ENCODE data around the gene PEX5L.

Gene PEX5L

GRCh38 chr3:179861953-179862352 is 174.8 kb downstream of the PEX5L start:
- no peak for DNase-seq
- intact Hi-C loops (cut with DNase I): no loop called here

- intact Hi-C loops (cut with DNase I): no loop called here
- DNase-seq: no peak
These were observed 175.4 kb downstream of the PEX5L start for GRCh38 chr3:179861292-179861691.

GRCh38 chr3:179860275-179861107 is 176.2 kb downstream of the PEX5L start:
- intact Hi-C loops (cut with DNase I): no loop called here

GRCh38 chr3:179853176-179853575 is 183.6 kb downstream of the PEX5L start:
- intact Hi-C loops (cut with DNase I): no loop called here
- DNase-seq: no peak

More at GRCh38 chr3:179860275-179861107, 176.2 kb downstream of the PEX5L start:
- no peak for DNase-seq

DNA sequence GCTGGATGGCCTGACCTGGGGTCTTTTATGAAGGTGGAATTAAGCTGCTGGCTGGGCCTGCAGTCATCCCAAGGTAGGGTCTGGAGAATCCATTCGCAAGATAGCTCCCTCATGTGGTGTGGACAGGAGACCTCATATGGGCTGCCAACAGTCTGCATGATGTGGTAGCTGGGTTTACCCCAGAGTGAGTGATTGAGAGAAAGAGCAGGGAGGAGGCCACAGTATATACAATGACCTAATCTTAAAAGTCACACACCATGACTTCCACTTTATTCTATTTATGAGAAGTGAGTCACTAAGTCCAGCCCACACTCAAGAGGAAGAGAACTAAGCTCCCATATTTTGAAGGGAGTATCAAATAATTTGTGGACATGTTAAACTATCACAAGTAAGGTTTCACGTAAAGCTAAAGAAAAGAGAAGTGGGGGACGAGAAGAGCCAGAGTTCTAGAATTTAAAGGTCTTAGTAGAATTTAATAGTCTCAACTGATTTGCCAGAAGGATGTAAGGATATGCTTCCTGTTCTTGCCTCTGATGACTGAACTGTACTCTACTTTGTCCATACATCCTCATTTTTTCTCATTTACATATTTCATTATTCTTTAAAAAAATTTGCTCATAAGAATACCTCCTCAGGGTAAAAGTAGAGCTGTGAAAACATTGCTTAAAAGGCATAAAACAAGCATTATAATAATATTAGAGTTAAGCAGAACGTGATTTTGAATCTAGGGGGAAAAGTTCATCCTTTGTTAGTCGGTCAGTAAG is 184.4 kb downstream of the PEX5L start:
- intact Hi-C loops (cut with DNase I): no loop called here

GRCh38 chr3:179848711-179849110 is 188.0 kb downstream of the PEX5L start:
- no peak for DNase-seq
- intact Hi-C loops (cut with DNase I): no loop called here

More for the DNA sequence above, 184.4 kb downstream of the PEX5L start:
- no peak for DNase-seq

DNA sequence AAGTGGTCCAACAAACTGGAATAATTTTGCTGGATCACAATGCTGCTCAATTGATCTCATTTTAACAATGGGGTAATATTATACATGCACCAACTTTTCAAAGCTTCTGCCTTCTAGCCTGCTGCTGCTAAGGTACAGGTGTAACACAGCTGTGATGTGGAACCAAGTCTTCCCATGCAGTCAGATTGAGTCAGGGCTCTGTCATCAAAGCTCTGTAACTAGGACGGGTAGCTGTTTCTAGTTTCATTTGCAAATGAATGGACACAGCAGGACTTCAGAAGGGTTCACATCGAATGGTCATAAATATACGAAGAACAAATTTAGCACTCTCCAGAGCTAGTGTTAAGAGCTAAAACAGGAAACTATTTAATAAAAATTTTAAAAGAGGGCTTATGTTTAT is 194.7 kb downstream of the PEX5L start:
- intact Hi-C loops (cut with DNase I): no loop called here
- DNase-seq: no peak

- DNase-seq: no peak
These were observed 195.8 kb downstream of the PEX5L start for GRCh38 chr3:179840985-179841384.

GRCh38 chr3:179837374-179837773 is 199.4 kb downstream of the PEX5L start:
- intact Hi-C loops (cut with DNase I): no loop called here
- no peak for DNase-seq

More at GRCh38 chr3:179840985-179841384, 195.8 kb downstream of the PEX5L start:
- intact Hi-C loops (cut with DNase I): no loop called here

- intact Hi-C loops (cut with DNase I): no loop called here
- DNase-seq: no peak
These were observed 203.4 kb downstream of the PEX5L start for GRCh38 chr3:179833294-179833693.

- no peak for DNase-seq
- intact Hi-C loops (cut with DNase I): no loop called here
These were observed 204.3 kb downstream of the PEX5L start for GRCh38 chr3:179832333-179832854.

- DNase-seq: no peak
- intact Hi-C loops (cut with DNase I): no loop called here
These were observed 207.3 kb downstream of the PEX5L start for GRCh38 chr3:179829401-179829800.

DNA sequence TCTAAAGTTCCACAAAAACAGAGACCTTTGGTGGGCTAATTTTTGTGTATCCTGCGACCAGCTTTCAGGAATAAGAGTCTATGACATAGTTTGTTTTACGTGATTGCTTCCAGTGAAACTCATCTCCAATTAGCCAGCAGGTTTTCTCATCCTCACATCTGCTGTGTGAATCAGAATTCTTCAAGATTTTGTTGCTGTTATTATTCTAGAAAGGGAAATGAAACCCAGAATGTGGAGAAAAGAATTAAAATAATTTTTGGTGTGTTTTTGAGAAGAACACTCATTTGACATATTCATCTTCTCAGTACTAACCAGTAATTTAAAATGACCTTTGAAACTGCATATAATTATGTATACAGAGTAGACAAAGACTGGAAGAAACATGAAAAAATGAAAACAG is 208.0 kb downstream of the PEX5L start:
- intact Hi-C loops (cut with DNase I): no loop called here
- no peak for DNase-seq

- intact Hi-C loops (cut with DNase I): no loop called here
These were observed 210.5 kb downstream of the PEX5L start for GRCh38 chr3:179826247-179826637.

GRCh38 chr3:179825527-179826246 is 211.1 kb downstream of the PEX5L start:
- intact Hi-C loops (cut with DNase I): no loop called here
- DNase-seq: no peak

More at GRCh38 chr3:179826247-179826637, 210.5 kb downstream of the PEX5L start:
- no peak for DNase-seq

- intact Hi-C loops (cut with DNase I): no loop called here
- no peak for DNase-seq
These were observed 214.4 kb downstream of the PEX5L start for GRCh38 chr3:179822296-179822695.

- peak in 5 of 42 donors; percentile 8 to 64 (median 16) for DNase-seq
- intact Hi-C loops (cut with DNase I): no loop called here
These were observed 217.4 kb downstream of the PEX5L start for GRCh38 chr3:179819379-179819778.

GRCh38 chr3:179812096-179812382 is 224.7 kb downstream of the PEX5L start:
- DNase-seq: no peak
- intact Hi-C loops (cut with DNase I): no loop called here

- DNase-seq: peak in 30 of 42 donors; percentile 7 to 80 (median 50)
- intact Hi-C loops (cut with DNase I): no loop called here
These were observed 225.2 kb downstream of the PEX5L start for GRCh38 chr3:179811321-179812095.

Measured in head of caudate nucleus (tissue), 42 donors.